IMR-90 (cell line): Measurements from ENCODE around the gene SURF4. TPM values are rescaled to one million over a fixed set of nuclear protein-coding genes. Genes with fewer than 3 reads are reported as not detected.
A peak's percentile ranks its signal among the peaks of the same experiment; 100 is the strongest.

Source experiments
- ATAC-seq: fragments of 200-7000 bp; cut with Tn5 transposase; 2 replicates; pipeline ENCODE4 v1.9.1; 2020; ENCODE audit warnings: low read depth, mild to moderate bottlenecking, moderate library complexity
- BruUV-seq: library from RNA; stranded (reverse); fragments of 400-500 nt; replicated peaks from 2 replicates; lab custom pipeline; 2021; lab: Mats Ljungman, UMichigan
- CTCF ChIA-PET: fragments of 300-600 bp; formaldehyde crosslinking; extraction: SDS; loops from one replicate; lab custom pipeline; 2021; ENCODE audit warnings: antibody characterized with exemption; lab: Yijun Ruan, JAX
- POLR2A ChIA-PET: fragments of 300-600 bp; sonication (Branson Sonifier 250); formaldehyde crosslinking; loops from one replicate; lab custom pipeline; 2022; ENCODE audit warnings: antibody characterized with exemption; ENCODE audit not compliant: unreplicated experiment; lab: Charles Lee
- DNase-seq: peaks from one replicate; pipeline ENCODE4 v3.0.0; 2013
- H2AFZ ChIP-seq: replicated peaks from 2 replicates; pipeline ENCODE3; 2013; ENCODE audit warnings: low read length, mild to moderate bottlenecking; ENCODE audit not compliant: poor library complexity
- H2AK5ac ChIP-seq: 2 replicates; pipeline ENCODE4 v1.6.1; 2013; ENCODE audit warnings: low read depth, low read length, inconsistent platforms
- H2AK9ac ChIP-seq: replicated peaks from 2 replicates; pipeline ENCODE3; 2013; ENCODE audit warnings: mild to moderate bottlenecking, low read depth, low read length, moderate library complexity; ENCODE audit not compliant: poor library complexity
- H2BK120ac ChIP-seq: 2 replicates; pipeline ENCODE4 v1.6.1; 2013; ENCODE audit warnings: low read depth, low read length, inconsistent platforms
- H2BK15ac ChIP-seq: 3 replicates; pipeline ENCODE4 v1.6.1; 2013; ENCODE audit warnings: low read depth, low read length, inconsistent platforms
- H2BK20ac ChIP-seq: 2 replicates; pipeline ENCODE4 v1.6.1; 2013; ENCODE audit warnings: low read depth, mild to moderate bottlenecking, inconsistent platforms, low read length, moderate library complexity
- H2BK5ac ChIP-seq: 2 replicates; pipeline ENCODE4 v1.6.1; 2013; ENCODE audit warnings: mild to moderate bottlenecking, low read depth, low read length, inconsistent platforms; ENCODE audit not compliant: poor library complexity, severe bottlenecking
- H3K14ac ChIP-seq: replicated peaks from 2 replicates; pipeline ENCODE4 v1.6.1; 2013; ENCODE audit warnings: low read depth, low read length, inconsistent platforms
- H3K18ac ChIP-seq: 2 replicates; pipeline ENCODE4 v1.6.1; 2013; ENCODE audit warnings: low read depth, low read length, control low read depth
- H3K23ac ChIP-seq: 2 replicates; pipeline ENCODE4 v1.6.1; 2013; ENCODE audit warnings: low read depth, low read length, inconsistent platforms
- H3K27ac ChIP-seq: 2 replicates; pipeline ENCODE4 v1.5.1; 2013; ENCODE audit warnings: mild to moderate bottlenecking, control low read depth, low read length; ENCODE audit not compliant: insufficient read depth
- H3K27me3 ChIP-seq: 2 replicates; pipeline ENCODE4 v1.6.1; 2013; ENCODE audit warnings: low read length; ENCODE audit not compliant: control insufficient read depth, insufficient read depth
- H3K36me3 ChIP-seq: 2 replicates; pipeline ENCODE4 v1.6.1; 2013; ENCODE audit warnings: low read length, mixed read lengths; ENCODE audit not compliant: control insufficient read depth, insufficient read depth
- H3K4ac ChIP-seq: 2 replicates; pipeline ENCODE4 v1.6.1; 2013; ENCODE audit warnings: low read depth, low read length, inconsistent platforms
- H3K4me1 ChIP-seq: 2 replicates; pipeline ENCODE4 v1.6.1; 2013; ENCODE audit warnings: low read length, mixed read lengths; ENCODE audit not compliant: control insufficient read depth, insufficient read depth
- H3K4me2 ChIP-seq: 2 replicates; pipeline ENCODE4 v1.6.1; 2013; ENCODE audit warnings: low read depth, mild to moderate bottlenecking, control low read depth, low read length, moderate library complexity
- H3K4me3 ChIP-seq: 2 replicates; pipeline ENCODE4 v1.5.1; 2013; ENCODE audit warnings: low read depth, mild to moderate bottlenecking, control low read depth, low read length, moderate library complexity; ENCODE audit not compliant: insufficient read depth
- H3K56ac ChIP-seq: 2 replicates; pipeline ENCODE4 v1.6.1; 2013; ENCODE audit warnings: low read length, inconsistent platforms; ENCODE audit not compliant: insufficient read depth; ENCODE audit errors: extremely low read depth
- H3K79me1 ChIP-seq, 2 experiments: 2 replicates each; pipeline ENCODE4 v1.6.1; 2013; ENCODE audit warnings: low read length in 2 of 2, inconsistent platforms in 1 of 2, low read depth in 1 of 2
- H3K9ac ChIP-seq: 2 replicates; pipeline ENCODE4 v1.6.1; 2013; ENCODE audit warnings: low read depth, low read length, control low read depth
- H3K9me1 ChIP-seq: 2 replicates; pipeline ENCODE4 v1.6.1; 2013; ENCODE audit warnings: low read length, inconsistent platforms; ENCODE audit not compliant: insufficient read depth
- H3K9me3 ChIP-seq: 2 replicates; pipeline ENCODE4 v1.6.1; 2013; ENCODE audit warnings: low read length; ENCODE audit not compliant: control insufficient read depth, insufficient read depth
- H4K20me1 ChIP-seq: 2 replicates; pipeline ENCODE4 v1.6.1; 2013; ENCODE audit warnings: low read length, inconsistent platforms; ENCODE audit not compliant: insufficient read depth
- H4K5ac ChIP-seq: 2 replicates; pipeline ENCODE4 v1.6.1; 2013; ENCODE audit warnings: mild to moderate bottlenecking, low read depth, low read length, control low read depth
- H4K8ac ChIP-seq, 2 experiments: 2 replicates each; pipeline ENCODE4 v1.6.1; 2013; ENCODE audit warnings: low read depth in 2 of 2, low read length in 2 of 2, control low read depth in 1 of 2, inconsistent platforms in 1 of 2
- H4K91ac ChIP-seq: 2 replicates; pipeline ENCODE4 v1.6.1; 2013; ENCODE audit warnings: low read depth, low read length, inconsistent platforms; ENCODE audit not compliant: insufficient read depth
- BHLHE40 ChIP-seq: fragments of 150-350 bp; IDR thresholded peaks from 2 replicates; pipeline ENCODE4 v1.6.1; 2016; ENCODE audit warnings: mild to moderate bottlenecking, low read depth, low read length
- CEBPB ChIP-seq: IDR thresholded peaks from 2 replicates; pipeline ENCODE4 v1.6.1; 2012; ENCODE audit warnings: low read depth, low read length, improper control_type of control experiment
- CHD1 ChIP-seq: IDR thresholded peaks from 2 replicates; pipeline ENCODE4 v1.6.1; 2012; ENCODE audit warnings: low read depth, low read length, improper control_type of control experiment
- ELK1 ChIP-seq: fragments of 150-350 bp; IDR thresholded peaks from 2 replicates; pipeline ENCODE4 v1.6.1; 2016; ENCODE audit warnings: low read depth, mild to moderate bottlenecking, low read length, moderate library complexity, borderline replicate concordance
- FOS ChIP-seq: fragments of 150-350 bp; IDR thresholded peaks from 2 replicates; pipeline ENCODE4 v1.6.1; 2016; ENCODE audit warnings: low read depth, low read length
- MAFK ChIP-seq: IDR thresholded peaks from 2 replicates; pipeline ENCODE4 v1.6.1; 2012; ENCODE audit warnings: low read depth, low read length, improper control_type of control experiment
- MAZ ChIP-seq: IDR thresholded peaks from 2 replicates; pipeline ENCODE4 v1.6.1; 2012; ENCODE audit warnings: low read depth, mild to moderate bottlenecking, low read length, improper control_type of control experiment, moderate library complexity, borderline replicate concordance
- MXI1 ChIP-seq: IDR thresholded peaks from 2 replicates; pipeline ENCODE4 v1.6.1; 2012; ENCODE audit warnings: low read depth, mild to moderate bottlenecking, low read length, moderate library complexity, borderline replicate concordance
- NFE2L2 ChIP-seq: fragments of 150-350 bp; IDR thresholded peaks from 2 replicates; pipeline ENCODE4 v1.6.1; 2016; ENCODE audit warnings: low read depth, mild to moderate bottlenecking, low read length
- POLR2A ChIP-seq: IDR thresholded peaks from 2 replicates; pipeline ENCODE4 v1.6.1; 2012; ENCODE audit warnings: mild to moderate bottlenecking, low read depth, low read length
- RAD21 ChIP-seq: IDR thresholded peaks from 2 replicates; pipeline ENCODE4 v1.6.1; 2012; ENCODE audit warnings: low read length, improper control_type of control experiment
- RCOR1 ChIP-seq: IDR thresholded peaks from 2 replicates; pipeline ENCODE4 v1.6.1; 2012; ENCODE audit warnings: mild to moderate bottlenecking, low read length, improper control_type of control experiment; ENCODE audit not compliant: insufficient replicate concordance
- RFX5 ChIP-seq: IDR thresholded peaks from 2 replicates; pipeline ENCODE4 v1.8.0; 2012; ENCODE audit warnings: low read depth, mild to moderate bottlenecking, low read length, moderate library complexity
- SMC3 ChIP-seq: fragments of 150-350 bp; IDR thresholded peaks from 2 replicates; pipeline ENCODE4 v1.6.1; 2016; ENCODE audit warnings: low read depth, mild to moderate bottlenecking, antibody characterized with exemption, low read length, moderate library complexity
- WGBS, 2 experiments: methylation state at CpG; one replicate each; pipeline versions ENCODE4 v1.1.5 to v1.1.7; 2013; ENCODE audit warnings: missing lambda C conversion rate in 2 of 2; ENCODE audit not compliant: insufficient read length in 1 of 2; ENCODE audit errors: extremely low coverage in 2 of 2; 5-methylcytosine and 5-hydroxymethylcytosine counted together
- dilution Hi-C: fragments of 300-500 bp; cut with HindIII; formaldehyde crosslinking; loops from one replicate; pipeline ENCODE4 v1.14.3; 2018; ENCODE audit warnings: low sequenced_read_pairs; ENCODE audit not compliant: unreplicated experiment
- in situ Hi-C: fragments of 300-500 bp; cut with MboI; formaldehyde crosslinking; loops from 3 replicates; pipeline ENCODE4 v1.14.3; 2019; ENCODE audit warnings: low sequenced_read_pairs, inconsistent platforms, mixed read lengths
- intact Hi-C: fragments of 100-400 bp; cut with micrococcal nuclease; formaldehyde crosslinking; loops from 2 replicates; pipeline ENCODE4 v1.10.0; 2022
- polyA plus RNA-seq, 3 experiments: library from polyadenylated mRNA; depleted of rRNA; stranded (reverse); fragments of >200 nt; gene quantifications; 2 replicates each; pipeline ENCODE4 v1.2.3, GENCODE V29; 2012; ENCODE audit warnings: low replicate concordance in 1 of 3
- total RNA-seq: library from RNA; depleted of rRNA; stranded (reverse); fragments of >200 nt; gene quantifications from 2 replicates; pipeline ENCODE4 v1.2.3, GENCODE V29; 2012
- TF ChIP-seq, protein P1 (sequence below): conservative IDR thresholded peaks from 2 replicates; pipeline ENCODE4 v1.5.1; 2012; ENCODE audit warnings: mild to moderate bottlenecking, low read depth, low read length, improper control_type of control experiment
- TF ChIP-seq, protein P2 (sequence below): fragments of 150-350 bp; IDR thresholded peaks from 2 replicates; pipeline ENCODE4 v1.6.1; 2017; ENCODE audit warnings: mild to moderate bottlenecking, antibody characterized with exemption, low read length, low read depth

The SURF4 gene
- total and polyA plus RNA-seq, 2 of the 4 experiments (the other 2 are of a cell fraction) = 307 to 532 TPM

GRCh38 chr9:133424187-133424586 is 48.3 kb upstream of the SURF4 start:
- Histone ChIP-seq H3K27ac (no peak overlapping the region), H3K4me1 (peaks cover 8% of the 10 kb centered on the region; the same call in 1 of the 2 replicates), H3K56ac (no peak overlapping the region), H2BK5ac (no peak overlapping the region), H3K18ac (no peak overlapping the region), H3K9me1 (peaks cover 14% of the 10 kb centered on the region), H2AFZ (no peak overlapping the region), H2BK15ac (no peak overlapping the region), H4K8ac (no peak overlapping the region), H3K9ac (no peak overlapping the region), H3K14ac (no peak overlapping the region), H3K27me3 (peaks cover 13% of the 10 kb centered on the region; the same call in 1 of the 2 replicates), H4K91ac (no peak overlapping the region), H3K36me3 (peaks cover 4% of the 10 kb centered on the region; the same call in 1 of the 2 replicates), H2AK9ac (peak overlapping the region; percentile 76), H3K4me2 (no peak overlapping the region), H2BK120ac (no peak overlapping the region), H3K4ac (no peak overlapping the region), H3K23ac (no peak overlapping the region), H4K5ac (no peak overlapping the region), H4K20me1 (peaks cover 8% of the 10 kb centered on the region; the same call in 1 of the 2 replicates), H3K79me1 (no peaks in the 10 kb centered on the region), H3K9me3 (no peaks in the 10 kb centered on the region), H2AK5ac (no peak overlapping the region), H2BK20ac (no peak overlapping the region), H3K4me3 (no peak overlapping the region)
- POLR2A ChIA-PET = no interaction called here
- TF ChIP-seq RAD21 = no peak
- TF ChIP-seq, protein P1, sequence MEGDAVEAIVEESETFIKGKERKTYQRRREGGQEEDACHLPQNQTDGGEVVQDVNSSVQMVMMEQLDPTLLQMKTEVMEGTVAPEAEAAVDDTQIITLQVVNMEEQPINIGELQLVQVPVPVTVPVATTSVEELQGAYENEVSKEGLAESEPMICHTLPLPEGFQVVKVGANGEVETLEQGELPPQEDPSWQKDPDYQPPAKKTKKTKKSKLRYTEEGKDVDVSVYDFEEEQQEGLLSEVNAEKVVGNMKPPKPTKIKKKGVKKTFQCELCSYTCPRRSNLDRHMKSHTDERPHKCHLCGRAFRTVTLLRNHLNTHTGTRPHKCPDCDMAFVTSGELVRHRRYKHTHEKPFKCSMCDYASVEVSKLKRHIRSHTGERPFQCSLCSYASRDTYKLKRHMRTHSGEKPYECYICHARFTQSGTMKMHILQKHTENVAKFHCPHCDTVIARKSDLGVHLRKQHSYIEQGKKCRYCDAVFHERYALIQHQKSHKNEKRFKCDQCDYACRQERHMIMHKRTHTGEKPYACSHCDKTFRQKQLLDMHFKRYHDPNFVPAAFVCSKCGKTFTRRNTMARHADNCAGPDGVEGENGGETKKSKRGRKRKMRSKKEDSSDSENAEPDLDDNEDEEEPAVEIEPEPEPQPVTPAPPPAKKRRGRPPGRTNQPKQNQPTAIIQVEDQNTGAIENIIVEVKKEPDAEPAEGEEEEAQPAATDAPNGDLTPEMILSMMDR = no peak
- no peak for TF ChIP-seq MAFK
- TF ChIP-seq RCOR1 = no peak
- no peak for TF ChIP-seq FOS
- TF ChIP-seq SMC3 = no peak
- no peak for TF ChIP-seq BHLHE40
- TF ChIP-seq NFE2L2 = no peak
- no peak for TF ChIP-seq MXI1
- TF ChIP-seq CHD1 = no peak
- TF ChIP-seq CEBPB = no peak
- no peak for TF ChIP-seq RFX5
- no peak for TF ChIP-seq ELK1
- TF ChIP-seq MAZ = no peak
- TF ChIP-seq, protein P2, sequence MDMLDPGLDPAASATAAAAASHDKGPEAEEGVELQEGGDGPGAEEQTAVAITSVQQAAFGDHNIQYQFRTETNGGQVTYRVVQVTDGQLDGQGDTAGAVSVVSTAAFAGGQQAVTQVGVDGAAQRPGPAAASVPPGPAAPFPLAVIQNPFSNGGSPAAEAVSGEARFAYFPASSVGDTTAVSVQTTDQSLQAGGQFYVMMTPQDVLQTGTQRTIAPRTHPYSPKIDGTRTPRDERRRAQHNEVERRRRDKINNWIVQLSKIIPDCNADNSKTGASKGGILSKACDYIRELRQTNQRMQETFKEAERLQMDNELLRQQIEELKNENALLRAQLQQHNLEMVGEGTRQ = no peak
- no peak for TF ChIP-seq POLR2A
- WGBS, 2 experiments = 100% methylated on average over 1 of the region's 12 CpGs; no CpG with 5 or more reads in 1 of the 2 experiments
- CTCF ChIA-PET = no interaction called here
- no peak for DNase-seq
- intact Hi-C loops (loop anchor here (5.0 kb wide), 1 partner anchor 33 kb away; the partner anchor contains the start of gene CACFD1), in situ Hi-C loops (no loop called here), dilution Hi-C loops (no loop called here)
- ATAC-seq = no peak
- no TSS peak for BruUV-seq
